ENCODE measurements around the gene SHOX. TPM values are rescaled to one million over a fixed set of nuclear protein-coding genes. Genes with fewer than 3 reads are reported as not detected.
"Not testable (repeated sequence)": the region's sequence is repeated elsewhere in the genome, so short reads cannot be mapped to it uniquely, and the experiment has no call there.

Gene SHOX
- polyA plus RNA-seq, 1 of the 3 experiments (the other 2 are of a cell fraction), result not detected

- Histone ChIP-seq H4K20me1 (ENCODE audit: insufficient read depth) (no peaks in the 10 kb centered on the region), H3K4me3 (ENCODE audit: low read depth in 2 of 2, low read length in 1 of 2) (no peak overlapping the region), H3K36me3 (replicated peaks in 1 of 2; ENCODE audit: control insufficient read depth in 1 of 2, insufficient read depth in 2 of 2, low read length in 1 of 2) (no peaks in the 10 kb centered on the region), H3K9me2 (no peaks in the 10 kb centered on the region), H3K27ac (ENCODE audit: low read depth in 2 of 2, low read length in 1 of 2) (no peak overlapping the region), H3K9ac (no peak overlapping the region), H2AFZ (ENCODE audit: low read depth) (no peak overlapping the region), H3K27me3 (ENCODE audit: insufficient read depth) (no peaks in the 10 kb centered on the region), H3F3A (replicated peaks; ENCODE audit: insufficient read depth) (no peaks in the 10 kb centered on the region), H3K4me1 (ENCODE audit: control insufficient read depth in 1 of 2, insufficient read depth in 2 of 2, low read depth in 1 of 2, low read length in 1 of 2) (no peaks in the 10 kb centered on the region), H3K79me2 (ENCODE audit: insufficient read depth) (no peaks in the 10 kb centered on the region), H3K9me3 (no peaks in the 10 kb centered on the region), H3K4me2 (no peak overlapping the region)
- no peak for DNase-seq
- 6% methylated on average over 12 of the region's 18 CpGs for WGBS (ENCODE audit: low lambda C conversion rate)
- no peak for TF ChIP-seq NFIC (IDR thresholded peaks at IDR 0.05; ENCODE audit: borderline replicate concordance)
- no peak for TF ChIP-seq TCF12 (IDR thresholded peaks at IDR 0.05)
- no peak for TF ChIP-seq RAD21 (IDR thresholded peaks at IDR 0.05; ENCODE audit: low read length)
- TF ChIP-seq RXRA (IDR thresholded peaks at IDR 0.05; ENCODE audit: borderline replicate concordance, low read depth), result no peak
- TF ChIP-seq RFX5 (IDR thresholded peaks at IDR 0.05; ENCODE audit: low read length), result no peak
- no peak for TF ChIP-seq EP300 (IDR thresholded peaks at IDR 0.05; ENCODE audit: borderline replicate concordance in 1 of 2, low read depth in 1 of 2, low read length in 1 of 2)
- no peak for TF ChIP-seq USF1 (IDR thresholded peaks at IDR 0.05; ENCODE audit: borderline replicate concordance, low read depth)
- no peak for TF ChIP-seq GABPA (IDR thresholded peaks at IDR 0.05; ENCODE audit: low read depth)
- no peak for TF ChIP-seq TEAD4 (IDR thresholded peaks at IDR 0.05; ENCODE audit: borderline replicate concordance, insufficient read depth)
- no peak for TF ChIP-seq TAF1 (IDR thresholded peaks at IDR 0.05; ENCODE audit: borderline replicate concordance, low read depth, low read length)
- TF ChIP-seq CHD2 (IDR thresholded peaks at IDR 0.05; ENCODE audit: low read length, partially characterized antibody), result no peak
- no peak for TF ChIP-seq FOSL2 (IDR thresholded peaks at IDR 0.05; ENCODE audit: borderline replicate concordance, low read depth)
- CTCF ChIA-PET, result no interaction called here
- POLR2A ChIA-PET, result no interaction called here
Observed at GRCh38 chrX:599837-600715, 30.5 kb upstream of the SHOX start.

- POLR2A ChIA-PET; H3F3A ChIP-seq (replicated peaks; ENCODE audit: insufficient read depth); H4K20me1 ChIP-seq (ENCODE audit: insufficient read depth); H3K27ac ChIP-seq (ENCODE audit: low read depth in 2 of 2, low read length in 1 of 2); H3K9me2 ChIP-seq; H3K9me3 ChIP-seq; H3K79me2 ChIP-seq (ENCODE audit: insufficient read depth); H2AFZ ChIP-seq (ENCODE audit: low read depth); H3K27me3 ChIP-seq (ENCODE audit: insufficient read depth); CTCF ChIA-PET; H3K4me3 ChIP-seq (ENCODE audit: low read depth in 2 of 2, low read length in 1 of 2); H3K4me1 ChIP-seq (ENCODE audit: control insufficient read depth in 1 of 2, insufficient read depth in 2 of 2, low read depth in 1 of 2, low read length in 1 of 2); H3K4me2 ChIP-seq; DNase-seq; H3K9ac ChIP-seq; H3K36me3 ChIP-seq (replicated peaks in 1 of 2; ENCODE audit: control insufficient read depth in 1 of 2, insufficient read depth in 2 of 2, low read length in 1 of 2): not testable (repeated sequence)
- WGBS (ENCODE audit: low lambda C conversion rate), result 16% methylated on average over 9 of the region's 9 CpGs
Observed at GRCh38 chrX:603029-603428, 27.6 kb upstream of the SHOX start.

- H3K79me2 ChIP-seq (ENCODE audit: insufficient read depth); POLR2A ChIA-PET; H2AFZ ChIP-seq (ENCODE audit: low read depth); H3K4me2 ChIP-seq; H4K20me1 ChIP-seq (ENCODE audit: insufficient read depth); H3K9me3 ChIP-seq; H3K9ac ChIP-seq; H3K36me3 ChIP-seq (replicated peaks in 1 of 2; ENCODE audit: control insufficient read depth in 1 of 2, insufficient read depth in 2 of 2, low read length in 1 of 2); H3K4me1 ChIP-seq (ENCODE audit: control insufficient read depth in 1 of 2, insufficient read depth in 2 of 2, low read depth in 1 of 2, low read length in 1 of 2); H3F3A ChIP-seq (replicated peaks; ENCODE audit: insufficient read depth); H3K4me3 ChIP-seq (ENCODE audit: low read depth in 2 of 2, low read length in 1 of 2); DNase-seq; H3K9me2 ChIP-seq; H3K27ac ChIP-seq (ENCODE audit: low read depth in 2 of 2, low read length in 1 of 2); H3K27me3 ChIP-seq (ENCODE audit: insufficient read depth); CTCF ChIA-PET: not testable (repeated sequence)
Observed at GRCh38 chrX:604616-605015, 26.0 kb upstream of the SHOX start.

- H3K4me2 ChIP-seq; H3K27ac ChIP-seq (ENCODE audit: low read depth in 2 of 2, low read length in 1 of 2); H3K9ac ChIP-seq; H3K9me2 ChIP-seq; H3K4me1 ChIP-seq (ENCODE audit: control insufficient read depth in 1 of 2, insufficient read depth in 2 of 2, low read depth in 1 of 2, low read length in 1 of 2); CTCF ChIA-PET; H3K4me3 ChIP-seq (ENCODE audit: low read depth in 2 of 2, low read length in 1 of 2); H2AFZ ChIP-seq (ENCODE audit: low read depth); H3K27me3 ChIP-seq (ENCODE audit: insufficient read depth); H3K79me2 ChIP-seq (ENCODE audit: insufficient read depth); DNase-seq; POLR2A ChIA-PET; H3K36me3 ChIP-seq (replicated peaks in 1 of 2; ENCODE audit: control insufficient read depth in 1 of 2, insufficient read depth in 2 of 2, low read length in 1 of 2); H3K9me3 ChIP-seq; H4K20me1 ChIP-seq (ENCODE audit: insufficient read depth); H3F3A ChIP-seq (replicated peaks; ENCODE audit: insufficient read depth): not testable (repeated sequence)
- 0% methylated on average over 2 of the region's 3 CpGs for WGBS (ENCODE audit: low lambda C conversion rate)
Observed at GRCh38 chrX:608088-608487, 22.5 kb upstream of the SHOX start.

All from SK-N-SH (cell line).